PC-9 (cell line): ENCODE data around the gene GIPC2. TPM values are rescaled to one million over a fixed set of nuclear protein-coding genes. Genes with fewer than 3 reads are reported as not detected.

Source experiments
- BruUV-seq: library from RNA; stranded (reverse); fragments of 400-500 nt; replicated peaks from 2 replicates; lab custom pipeline; 2021; lab: Mats Ljungman, UMichigan
- CTCF ChIA-PET: fragments of 300-600 bp; sonication (Branson Sonifier 250); formaldehyde crosslinking; loops from one replicate; lab custom pipeline; 2022; ENCODE audit warnings: antibody characterized with exemption; lab: Charles Lee
- POLR2A ChIA-PET: fragments of 300-600 bp; sonication (Branson Sonifier 250); formaldehyde crosslinking; loops from one replicate; lab custom pipeline; 2022; ENCODE audit warnings: antibody characterized with exemption; ENCODE audit not compliant: unreplicated experiment; lab: Charles Lee
- DNase-seq, 2 experiments: peaks; one replicate each; pipeline versions ENCODE4 v3.0.0 to v3.0.0-alpha.2; 2015 to 2022; ENCODE audit warnings: mixed read lengths in 1 of 2
- H2AFZ ChIP-seq: fragments of 200-600 bp; sonication (generic); 2 replicates; pipeline ENCODE4 v1.8.1; 2017; ENCODE audit warnings: antibody characterized with exemption
- H3F3A ChIP-seq: fragments of 200-600 bp; sonication (generic); 2 replicates; pipeline ENCODE4 v1.8.1; 2017; ENCODE audit warnings: antibody characterized with exemption, mild to moderate bottlenecking, low read depth; ENCODE audit not compliant: insufficient read depth
- H3K27ac ChIP-seq: fragments of 200-600 bp; sonication (generic); 2 replicates; pipeline ENCODE4 v1.6.1; 2016; ENCODE audit warnings: mixed run types
- H3K27me3 ChIP-seq: fragments of 200-600 bp; sonication (generic); 2 replicates; pipeline ENCODE4 v1.6.1; 2016; ENCODE audit warnings: low read depth, mixed run types; ENCODE audit not compliant: insufficient read depth
- H3K36me3 ChIP-seq: fragments of 200-600 bp; sonication (generic); 2 replicates; pipeline ENCODE4 v1.6.1; 2016; ENCODE audit warnings: low read depth, mixed run types
- H3K4me1 ChIP-seq: fragments of 200-600 bp; sonication (generic); replicated peaks from 2 replicates; pipeline ENCODE4 v1.6.1; 2016; ENCODE audit warnings: mixed run types; ENCODE audit not compliant: insufficient read depth
- H3K4me2 ChIP-seq: fragments of 200-600 bp; sonication (generic); 2 replicates; pipeline ENCODE4 v1.6.1; 2017; ENCODE audit warnings: mixed run types
- H3K4me3 ChIP-seq: fragments of 200-600 bp; sonication (generic); 2 replicates; pipeline ENCODE4 v1.6.1; 2016; ENCODE audit warnings: mixed run types
- H3K79me2 ChIP-seq: fragments of 200-600 bp; sonication (generic); 2 replicates; pipeline ENCODE4 v1.6.1; 2017; ENCODE audit warnings: low read depth, mixed run types
- H3K9me2 ChIP-seq: fragments of 200-600 bp; sonication (generic); 2 replicates; pipeline ENCODE4 v1.8.1; 2017; ENCODE audit warnings: mild to moderate bottlenecking; ENCODE audit not compliant: insufficient read depth
- H3K9me3 ChIP-seq: fragments of 200-600 bp; sonication (generic); 2 replicates; pipeline ENCODE4 v1.8.1; 2016; ENCODE audit warnings: low read depth; ENCODE audit not compliant: insufficient read depth
- H4K20me1 ChIP-seq: fragments of 200-600 bp; sonication (generic); 2 replicates; pipeline ENCODE4 v1.8.1; 2017; ENCODE audit not compliant: insufficient read depth
- EZH2 ChIP-seq: fragments of 200-600 bp; sonication (generic); IDR thresholded peaks from 2 replicates; pipeline ENCODE4 v1.8.0; 2017; ENCODE audit warnings: antibody characterized with exemption, low read depth
- intact Hi-C: fragments of 100-400 bp; cut with micrococcal nuclease; formaldehyde crosslinking; loops from one replicate; pipeline ENCODE4 v1.10.0; 2022; ENCODE audit not compliant: unreplicated experiment
- total RNA-seq: library from RNA; stranded (reverse); gene quantifications from 2 replicates; pipeline ENCODE4 v1.2.3, GENCODE V29; 2021
- TF ChIP-seq, protein P1 (sequence below): fragments of 200-600 bp; sonication (generic); conservative IDR thresholded peaks from 2 replicates; pipeline ENCODE4 v1.6.1; 2017; ENCODE audit warnings: mixed run types, antibody characterized with exemption, mild to moderate bottlenecking, moderate library complexity

The GIPC2 gene
- total RNA-seq, 1 experiment from 2014 or later: 0.20 TPM

DNA sequence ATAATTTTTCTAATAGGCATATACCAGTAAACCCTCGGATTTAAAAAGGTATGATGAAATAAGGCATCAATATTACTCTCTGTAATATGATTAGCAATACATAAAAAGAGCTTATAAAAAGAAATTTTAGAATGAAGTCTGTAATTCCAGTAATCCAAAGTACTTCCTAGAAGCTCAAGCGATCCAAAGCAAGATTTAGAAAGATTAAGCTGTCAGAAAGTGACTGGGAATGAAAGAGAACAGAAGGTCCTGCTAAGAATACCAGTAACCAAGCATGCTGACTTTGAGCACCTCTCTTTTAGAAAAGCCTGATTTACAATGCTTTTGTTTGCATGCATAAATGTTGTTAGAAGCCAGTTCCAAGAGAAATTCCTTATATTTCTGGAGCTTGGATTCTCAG is 125.1 kb downstream of the GIPC2 start:
- H3K27ac ChIP-seq: no peak overlapping the region
- ChIA-PET CTCF (no interaction called here), POLR2A (no interaction called here)
- TF ChIP-seq, protein P1, sequence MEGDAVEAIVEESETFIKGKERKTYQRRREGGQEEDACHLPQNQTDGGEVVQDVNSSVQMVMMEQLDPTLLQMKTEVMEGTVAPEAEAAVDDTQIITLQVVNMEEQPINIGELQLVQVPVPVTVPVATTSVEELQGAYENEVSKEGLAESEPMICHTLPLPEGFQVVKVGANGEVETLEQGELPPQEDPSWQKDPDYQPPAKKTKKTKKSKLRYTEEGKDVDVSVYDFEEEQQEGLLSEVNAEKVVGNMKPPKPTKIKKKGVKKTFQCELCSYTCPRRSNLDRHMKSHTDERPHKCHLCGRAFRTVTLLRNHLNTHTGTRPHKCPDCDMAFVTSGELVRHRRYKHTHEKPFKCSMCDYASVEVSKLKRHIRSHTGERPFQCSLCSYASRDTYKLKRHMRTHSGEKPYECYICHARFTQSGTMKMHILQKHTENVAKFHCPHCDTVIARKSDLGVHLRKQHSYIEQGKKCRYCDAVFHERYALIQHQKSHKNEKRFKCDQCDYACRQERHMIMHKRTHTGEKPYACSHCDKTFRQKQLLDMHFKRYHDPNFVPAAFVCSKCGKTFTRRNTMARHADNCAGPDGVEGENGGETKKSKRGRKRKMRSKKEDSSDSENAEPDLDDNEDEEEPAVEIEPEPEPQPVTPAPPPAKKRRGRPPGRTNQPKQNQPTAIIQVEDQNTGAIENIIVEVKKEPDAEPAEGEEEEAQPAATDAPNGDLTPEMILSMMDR: no peak
- TF ChIP-seq EZH2: no peak
- peaks cover 13% of the 10 kb centered on the region for H3K4me1 ChIP-seq
- intact Hi-C loops: no loop called here
- H3F3A ChIP-seq: 0 out of 2 replicates have a peak, but pooled peaks cover 3% of the 10 kb centered on the region
- H3K79me2 ChIP-seq: no peaks in the 10 kb centered on the region
- no peaks in the 10 kb centered on the region for H4K20me1 ChIP-seq
- H3K27me3 ChIP-seq: no peaks in the 10 kb centered on the region
- no peak overlapping the region; the same call in 1 of the 2 replicates for H2AFZ ChIP-seq
- no peak overlapping the region for H3K4me2 ChIP-seq
- no peak overlapping the region for H3K4me3 ChIP-seq
- H3K36me3 ChIP-seq: no peaks in the 10 kb centered on the region
- no peak for DNase-seq
- H3K9me3 ChIP-seq: no peaks in the 10 kb centered on the region
- H3K9me2 ChIP-seq: no peaks in the 10 kb centered on the region
- no TSS peak for BruUV-seq

DNA sequence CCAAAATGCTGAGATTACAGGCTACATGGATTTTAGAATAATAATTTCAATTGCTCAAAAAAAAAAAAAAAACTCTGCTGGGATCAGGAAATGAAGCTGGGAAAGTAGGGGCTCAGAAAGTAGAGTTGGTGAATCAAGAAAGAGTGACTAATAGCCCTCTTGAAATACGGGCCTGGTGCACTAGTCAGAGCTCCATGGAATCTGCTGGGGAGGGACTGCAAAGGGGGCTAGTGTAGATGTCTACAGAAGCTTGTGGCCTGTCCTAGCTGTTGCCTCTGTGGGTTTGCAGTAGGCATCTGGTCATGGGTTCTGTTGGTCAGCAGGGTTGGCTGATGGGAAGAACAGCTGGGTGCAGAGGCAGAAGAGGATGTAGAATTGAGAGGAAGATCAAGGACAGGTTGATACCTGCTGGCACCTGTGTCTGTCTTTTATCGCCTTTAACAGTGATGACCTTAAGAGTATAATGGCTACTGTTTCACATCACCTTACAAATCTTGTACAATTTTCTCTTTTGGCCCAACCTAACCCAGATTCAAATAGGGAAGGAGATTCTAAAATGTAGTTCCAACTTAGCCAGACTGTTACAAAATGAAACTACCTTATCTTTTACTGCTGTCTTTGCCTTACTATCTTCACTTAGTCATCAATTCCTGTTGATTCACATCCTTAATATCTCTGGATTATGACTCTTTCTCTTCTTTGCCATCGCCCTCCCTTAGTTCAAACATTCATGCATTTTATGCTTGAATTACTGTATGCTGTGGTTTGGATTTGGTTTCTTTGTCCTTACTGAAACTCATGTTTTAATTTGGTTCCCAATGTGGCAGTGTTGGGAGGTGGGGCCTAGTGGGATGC is 126.2 kb downstream of the GIPC2 start:
- Histone ChIP-seq H3K4me1 (peaks cover 13% of the 10 kb centered on the region), H3K27me3 (no peaks in the 10 kb centered on the region), H4K20me1 (no peaks in the 10 kb centered on the region), H3K4me3 (no peak overlapping the region), H3F3A (0 out of 2 replicates have a peak, but pooled peaks cover 3% of the 10 kb centered on the region), H3K4me2 (peak overlapping the region; percentile 26), H3K9me2 (no peaks in the 10 kb centered on the region), H3K36me3 (no peaks in the 10 kb centered on the region), H3K79me2 (no peaks in the 10 kb centered on the region), H3K9me3 (no peaks in the 10 kb centered on the region), H3K27ac (peak overlapping the region; percentile 17), H2AFZ (peak overlapping the region; percentile 53)
- POLR2A ChIA-PET: no interaction called here
- BruUV-seq: no TSS peak
- DNase-seq: no peak
- intact Hi-C loops: no loop called here
- CTCF ChIA-PET: no interaction called here
- TF ChIP-seq EZH2: no peak
- TF ChIP-seq, protein P1: no peak

DNA sequence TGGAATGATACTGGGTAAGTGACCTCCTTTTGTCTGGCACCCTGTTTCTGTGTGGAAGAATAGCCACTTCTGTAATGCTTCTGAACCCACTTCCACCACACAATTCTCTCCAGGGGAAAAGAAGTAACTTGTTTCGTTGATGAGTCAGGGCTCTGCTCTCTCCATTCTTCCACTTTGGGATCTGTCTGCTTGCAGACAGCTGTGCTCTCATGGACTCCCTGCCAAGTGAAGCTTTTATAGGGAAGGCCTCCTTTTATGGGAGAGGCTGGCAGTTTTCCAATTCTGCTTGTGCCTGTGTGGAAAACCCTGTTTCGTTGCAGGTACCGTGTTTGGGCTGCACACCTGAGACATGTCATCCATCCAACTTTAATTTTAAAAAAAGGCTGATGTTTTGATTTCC is 130.7 kb downstream of the GIPC2 start:
- H3F3A ChIP-seq: 0 out of 2 replicates have a peak, but pooled peaks cover 3% of the 10 kb centered on the region
- H3K79me2 ChIP-seq: no peaks in the 10 kb centered on the region
- CTCF ChIA-PET: no interaction called here
- intact Hi-C loops: no loop called here
- no peaks in the 10 kb centered on the region for H3K27me3 ChIP-seq
- no peaks in the 10 kb centered on the region for H3K36me3 ChIP-seq
- H3K4me1 ChIP-seq: peaks cover 13% of the 10 kb centered on the region
- POLR2A ChIA-PET: no interaction called here
- H4K20me1 ChIP-seq: no peaks in the 10 kb centered on the region
- no peak for DNase-seq
- H3K9me2 ChIP-seq: no peaks in the 10 kb centered on the region
- BruUV-seq: no TSS peak
- H3K4me2 ChIP-seq: no peak overlapping the region
- H3K9me3 ChIP-seq: no peaks in the 10 kb centered on the region
- H2AFZ ChIP-seq: no peak overlapping the region
- H3K27ac ChIP-seq: no peak overlapping the region
- TF ChIP-seq EZH2: no peak
- TF ChIP-seq, protein P1: no peak
- no peak overlapping the region for H3K4me3 ChIP-seq
